ENCODE data around the gene OR1S2.

OR1S2 gene

GRCh38 chr11:58199271-58199670 lies 4.7 kb downstream of the OR1S2 start:
- H3K4me3 ChIP-seq (ENCODE audit: low read depth, low read length), result no peak overlapping the region
- no peak for DNase-seq (ENCODE audit: low read depth)
- TF ChIP-seq MAX (IDR thresholded peaks at IDR 0.05; ENCODE audit: low read depth, low read length) (no peak), MYC (IDR thresholded peaks at IDR 0.05; ENCODE audit: low read depth, low read length) (no peak), POLR2A (IDR thresholded peaks at IDR 0.05; ENCODE audit: extremely low read depth, insufficient read length) (no peak), CTCF (IDR thresholded peaks at IDR 0.05; ENCODE audit: low read depth, low read length) (no peak)

GRCh38 chr11:58195939-58196338 lies 8.0 kb downstream of the OR1S2 start:
- DNase-seq (ENCODE audit: low read depth), result no peak
- no peak for TF ChIP-seq MYC (IDR thresholded peaks at IDR 0.05; ENCODE audit: low read depth, low read length)
- no peak for TF ChIP-seq POLR2A (IDR thresholded peaks at IDR 0.05; ENCODE audit: extremely low read depth, insufficient read length)
- no peak for TF ChIP-seq CTCF (IDR thresholded peaks at IDR 0.05; ENCODE audit: low read depth, low read length)
- TF ChIP-seq MAX (IDR thresholded peaks at IDR 0.05; ENCODE audit: low read depth, low read length), result no peak
- no peak overlapping the region for H3K4me3 ChIP-seq (ENCODE audit: low read depth, low read length)

- no peak overlapping the region for H3K4me3 ChIP-seq (ENCODE audit: low read depth, low read length)
- DNase-seq (ENCODE audit: low read depth), result no peak
- TF ChIP-seq CTCF (IDR thresholded peaks at IDR 0.05; ENCODE audit: low read depth, low read length) (no peak), POLR2A (IDR thresholded peaks at IDR 0.05; ENCODE audit: extremely low read depth, insufficient read length) (no peak), MAX (IDR thresholded peaks at IDR 0.05; ENCODE audit: low read depth, low read length) (no peak), MYC (IDR thresholded peaks at IDR 0.05; ENCODE audit: low read depth, low read length) (no peak)
Observed at GRCh38 chr11:58193391-58193790, 10.6 kb downstream of the OR1S2 start.

- H3K4me3 ChIP-seq (ENCODE audit: low read depth, low read length), result no peak overlapping the region
- no peak for TF ChIP-seq MYC (IDR thresholded peaks at IDR 0.05; ENCODE audit: low read depth, low read length)
- no peak for TF ChIP-seq POLR2A (IDR thresholded peaks at IDR 0.05; ENCODE audit: extremely low read depth, insufficient read length)
- no peak for TF ChIP-seq MAX (IDR thresholded peaks at IDR 0.05; ENCODE audit: low read depth, low read length)
- no peak for TF ChIP-seq CTCF (IDR thresholded peaks at IDR 0.05; ENCODE audit: low read depth, low read length)
- DNase-seq (ENCODE audit: low read depth), result no peak
Observed at GRCh38 chr11:58192229-58192628, 11.7 kb downstream of the OR1S2 start.

- DNase-seq (ENCODE audit: low read depth), result no peak
- TF ChIP-seq CTCF (IDR thresholded peaks at IDR 0.05; ENCODE audit: low read depth, low read length) (no peak), MYC (IDR thresholded peaks at IDR 0.05; ENCODE audit: low read depth, low read length) (no peak)
- H3K4me3 ChIP-seq (ENCODE audit: low read depth, low read length), result no peak within 1 kb of the TSS
Observed at GRCh38 chr11:58188770-58189169, 15.2 kb downstream of the OR1S2 start, which contains the start of gene OR9Q2. Gene OR9Q2, plus strand, starts transcription at chr11:58189070. Its CDS starts 1,421 bp downstream, at chr11:58190491.

GRCh38 chr11:58186938-58187337 lies 17.0 kb downstream of the OR1S2 start:
- DNase-seq (ENCODE audit: low read depth), result no peak
- H3K4me3 ChIP-seq (ENCODE audit: low read depth, low read length), result no peak overlapping the region
- no peak for TF ChIP-seq POLR2A (IDR thresholded peaks at IDR 0.05; ENCODE audit: extremely low read depth, insufficient read length)
- TF ChIP-seq MAX (IDR thresholded peaks at IDR 0.05; ENCODE audit: low read depth, low read length), result no peak

All from NB4 (cell line).